OCI-M1 (cell line): Measurements from ENCODE around the gene KCNIP4.
A peak's percentile ranks its signal among the peaks of the same experiment; 100 is the strongest.
"Not testable (repeated sequence)": the region's sequence is repeated elsewhere in the genome, so short reads cannot be mapped to it uniquely, and the experiment has no call there.

Experiments used
- DNase-seq: peaks from one replicate; lab custom pipeline; 2025; lab: John Stamatoyannopoulos, UW

The KCNIP4 gene

DNA sequence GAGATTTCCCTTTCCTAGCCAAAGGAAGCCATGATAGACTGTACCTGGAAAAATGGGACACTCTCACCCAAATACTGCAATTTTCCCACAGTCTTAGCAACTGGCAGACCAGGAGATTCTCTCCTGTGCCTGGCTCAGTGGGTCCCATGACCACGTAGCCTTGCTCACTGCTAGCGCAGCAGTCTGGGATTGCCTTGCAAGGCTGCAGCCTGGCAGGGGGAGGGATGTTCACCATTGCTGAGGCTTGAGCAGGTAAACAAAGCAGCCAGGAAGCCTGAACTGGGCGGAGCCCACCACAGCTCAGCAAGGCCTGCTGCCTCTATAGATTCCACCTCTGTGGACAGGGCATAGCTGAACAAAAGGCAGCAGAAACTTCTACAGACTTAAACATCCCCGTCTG, 596.2 kb downstream of the KCNIP4 start:
- DNase-seq = not testable (repeated sequence)

DNA sequence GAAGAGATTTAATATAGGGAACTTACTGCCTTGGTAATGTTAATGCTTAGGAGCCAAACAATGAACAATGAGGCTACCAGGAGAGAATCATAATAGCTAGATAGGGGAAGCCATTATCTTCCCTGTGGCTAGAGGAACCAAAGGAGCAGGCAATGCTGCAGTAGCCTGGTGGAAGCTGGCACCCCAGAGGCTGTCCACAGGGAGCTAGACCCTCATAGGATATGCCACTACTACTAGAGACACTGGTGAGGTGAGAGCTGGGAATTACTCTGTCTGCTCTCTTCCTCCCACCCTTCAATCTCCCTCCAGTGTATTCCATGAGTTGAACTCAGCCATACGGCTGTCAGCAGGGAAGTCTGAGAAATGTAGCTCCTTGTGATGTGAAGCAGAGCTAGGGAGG, 601.4 kb downstream of the KCNIP4 start:
- no peak for DNase-seq

DNA sequence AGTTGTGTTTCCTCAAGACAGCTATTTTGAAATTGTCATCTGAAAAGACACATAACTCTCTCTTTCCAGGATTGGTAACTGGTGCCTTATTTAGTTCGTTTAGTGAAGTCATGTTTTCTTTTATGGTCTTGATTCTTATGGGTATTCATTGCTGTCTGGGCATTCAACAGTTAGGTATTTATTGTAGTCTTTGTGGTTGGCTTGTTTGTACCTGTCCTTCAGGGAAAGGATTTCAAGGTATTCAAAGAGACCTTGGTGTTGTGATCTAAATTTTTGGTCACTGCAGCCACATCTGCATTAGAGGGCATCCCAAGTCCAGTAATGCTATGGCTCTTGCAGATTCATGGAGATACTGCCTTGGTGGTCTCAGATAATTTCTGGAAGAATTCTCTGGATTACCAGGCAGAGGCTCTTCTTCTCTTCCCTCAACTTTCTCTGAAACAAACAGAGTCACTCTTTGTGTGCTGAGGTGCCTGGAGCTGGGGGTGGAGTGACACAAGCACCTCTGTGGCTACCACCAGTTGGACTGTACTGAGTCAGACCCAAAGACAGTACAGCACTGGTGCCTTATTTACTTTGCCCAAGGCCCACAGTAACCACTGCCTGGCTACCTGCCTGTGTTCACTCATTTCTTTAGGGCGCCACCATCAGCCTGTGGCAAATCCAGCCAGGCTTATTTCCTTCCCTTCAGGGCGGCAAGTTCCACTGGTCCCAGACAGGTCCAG, 620.4 kb downstream of the KCNIP4 start:
- DNase-seq = no peak

DNA sequence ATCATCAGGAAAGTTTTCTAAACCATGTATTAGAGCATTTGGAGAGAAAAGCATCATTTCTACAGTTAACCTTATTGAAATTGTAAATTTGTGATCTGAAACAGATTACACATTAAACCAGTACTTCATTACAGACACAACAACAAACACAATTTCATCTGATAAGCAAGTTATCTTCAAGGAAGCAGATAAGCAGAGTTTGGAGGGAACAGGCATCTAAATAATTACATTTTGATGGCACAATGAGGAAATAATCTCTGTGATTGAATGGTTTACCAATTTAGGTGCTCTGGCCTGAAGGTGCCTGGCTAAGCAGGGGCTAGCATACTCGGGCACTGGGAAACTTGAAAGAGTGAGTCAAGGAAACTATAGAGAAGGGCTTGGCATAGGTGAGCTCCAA, 628.5 kb downstream of the KCNIP4 start:
- DNase-seq = no peak

DNA sequence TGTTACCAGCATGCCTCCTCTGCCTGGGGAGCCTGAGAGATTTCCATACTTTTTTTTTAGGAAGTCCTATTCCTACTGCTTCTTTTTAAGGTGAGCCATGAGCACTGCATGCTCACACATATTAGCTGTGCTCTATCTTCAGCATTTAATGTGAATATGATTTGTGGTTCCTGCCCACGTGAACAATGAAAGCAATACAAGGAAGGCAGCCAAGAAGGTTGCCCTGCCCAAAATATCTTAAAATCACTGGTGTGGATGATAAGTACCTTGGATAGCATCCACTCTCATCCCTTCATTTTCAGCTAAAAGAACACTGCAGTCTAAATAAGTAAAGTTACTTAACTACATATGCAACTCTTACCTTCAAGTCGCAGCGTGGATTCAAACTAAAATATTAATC, 640.9 kb downstream of the KCNIP4 start:
- no peak for DNase-seq

DNA sequence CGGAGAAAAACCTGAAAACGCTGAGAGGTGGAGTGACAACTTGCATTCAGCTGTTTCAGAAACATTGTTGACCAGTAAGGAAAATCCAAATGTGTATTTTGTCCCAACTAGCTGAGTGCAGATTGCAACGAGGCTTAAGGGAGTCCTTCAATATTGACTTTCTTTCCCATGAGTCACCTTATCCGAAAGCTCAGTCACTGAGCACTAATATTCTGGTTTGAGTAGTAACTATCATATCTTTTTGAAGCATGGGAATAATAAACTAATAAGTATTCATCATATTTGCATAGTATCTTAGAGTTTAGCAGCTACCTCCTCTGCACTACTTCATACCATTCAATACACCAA, 644.1 kb downstream of the KCNIP4 start:
- no peak for DNase-seq

DNA sequence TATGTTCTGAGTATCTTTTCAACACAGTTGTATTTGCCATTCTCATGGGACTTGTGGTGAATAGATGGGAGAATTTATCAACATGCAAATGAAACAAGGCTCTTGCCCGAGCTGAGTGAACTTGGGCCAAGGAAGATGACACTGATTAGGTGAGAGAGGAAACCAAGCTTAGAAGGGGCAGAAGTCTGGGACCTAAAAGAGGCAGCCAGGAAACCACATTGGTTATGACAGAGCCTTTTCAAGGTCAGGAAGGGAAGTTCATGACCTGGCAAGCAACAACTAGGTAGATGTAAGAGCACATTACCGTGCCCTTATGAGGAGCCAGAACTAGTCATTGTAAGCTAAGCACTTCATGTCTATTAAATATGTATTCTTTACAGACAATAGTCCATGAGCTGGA, 658.0 kb downstream of the KCNIP4 start:
- no peak for DNase-seq

DNA sequence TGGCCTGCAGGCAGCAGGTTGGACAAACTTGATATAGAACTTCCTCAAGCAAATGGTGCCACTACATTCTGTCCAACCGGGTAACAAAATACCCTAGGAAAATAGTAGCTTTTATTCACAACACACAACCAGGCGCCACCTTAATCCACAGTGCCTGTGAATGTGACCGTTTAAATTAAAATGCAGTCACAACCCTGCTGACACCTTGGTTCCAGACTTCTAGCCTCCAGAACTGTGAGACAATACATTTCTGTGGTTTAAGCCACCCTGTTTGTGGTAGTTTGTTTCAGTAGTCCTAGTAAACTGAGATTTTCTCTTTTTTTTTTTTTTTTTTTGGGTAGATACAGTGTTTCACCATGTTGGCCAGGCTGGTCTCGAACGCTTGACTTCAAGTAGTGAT, 672.5 kb downstream of the KCNIP4 start:
- no peak for DNase-seq

DNA sequence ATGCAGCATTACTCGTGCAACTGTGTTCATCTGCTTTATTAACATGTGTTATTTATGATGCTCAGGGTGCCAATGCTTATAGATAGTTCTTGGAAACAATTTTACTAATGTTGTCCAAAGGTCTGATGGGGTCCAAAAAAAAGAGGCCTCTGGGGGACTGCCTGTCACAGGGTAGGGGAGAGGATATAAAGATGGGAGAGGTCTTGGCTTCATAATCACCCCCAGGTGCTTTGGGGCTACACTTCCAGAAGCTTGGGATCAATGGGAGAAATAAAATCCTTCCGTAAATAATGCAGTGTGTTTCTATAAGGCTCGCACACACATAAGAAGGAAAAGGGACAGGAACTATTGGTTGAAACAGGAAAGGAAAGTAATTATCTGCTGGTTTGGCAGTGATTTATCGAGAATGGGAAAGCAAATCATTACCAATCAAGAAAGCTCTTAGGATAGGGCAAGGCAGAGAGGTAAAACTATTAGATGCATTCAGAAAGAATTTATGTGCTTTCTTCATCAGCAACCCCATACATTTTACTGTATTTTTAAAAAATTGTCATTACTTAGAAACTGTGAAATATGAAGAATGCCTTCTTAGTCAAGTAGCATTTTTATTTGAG, 677.0 kb downstream of the KCNIP4 start:
- DNase-seq = no peak

DNA sequence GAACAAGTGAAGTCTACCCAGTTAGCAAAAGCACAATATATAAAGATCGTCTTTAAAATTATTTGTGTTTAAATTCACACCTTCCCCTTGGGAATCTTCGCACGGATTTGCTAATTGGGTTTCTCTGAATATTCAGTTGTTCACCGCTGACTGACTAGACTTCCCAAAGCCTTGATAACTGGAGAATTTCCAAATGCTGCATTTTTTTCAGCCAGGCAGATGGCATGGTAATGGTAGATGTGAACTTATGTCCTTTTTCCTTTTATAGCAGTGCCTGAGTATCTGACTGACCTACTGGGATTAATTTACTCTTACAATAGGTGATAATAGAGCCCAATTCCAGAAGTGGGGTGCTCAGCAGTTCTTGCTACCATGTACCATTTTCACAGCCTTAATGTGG, 700.2 kb downstream of the KCNIP4 start:
- DNase-seq = no peak

DNA sequence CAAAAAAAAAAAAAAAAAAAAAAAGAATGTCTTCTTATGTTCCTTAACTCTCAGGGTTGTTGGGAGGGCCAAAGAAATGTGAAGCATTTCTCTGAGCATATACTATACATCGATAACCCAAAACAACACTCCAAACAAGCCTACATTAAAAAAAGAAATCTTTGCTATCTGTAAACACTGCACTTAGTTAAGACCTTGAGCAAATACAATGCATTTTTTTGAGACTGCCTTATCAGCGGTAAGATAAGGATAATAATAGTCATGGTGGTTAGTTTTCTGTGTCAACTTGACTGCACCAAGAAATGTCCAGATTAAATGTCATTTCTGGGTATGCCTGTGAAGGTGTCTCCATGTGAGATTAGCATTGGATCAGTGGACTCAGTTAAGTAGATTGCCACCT, 706.4 kb downstream of the KCNIP4 start:
- no peak for DNase-seq

DNA sequence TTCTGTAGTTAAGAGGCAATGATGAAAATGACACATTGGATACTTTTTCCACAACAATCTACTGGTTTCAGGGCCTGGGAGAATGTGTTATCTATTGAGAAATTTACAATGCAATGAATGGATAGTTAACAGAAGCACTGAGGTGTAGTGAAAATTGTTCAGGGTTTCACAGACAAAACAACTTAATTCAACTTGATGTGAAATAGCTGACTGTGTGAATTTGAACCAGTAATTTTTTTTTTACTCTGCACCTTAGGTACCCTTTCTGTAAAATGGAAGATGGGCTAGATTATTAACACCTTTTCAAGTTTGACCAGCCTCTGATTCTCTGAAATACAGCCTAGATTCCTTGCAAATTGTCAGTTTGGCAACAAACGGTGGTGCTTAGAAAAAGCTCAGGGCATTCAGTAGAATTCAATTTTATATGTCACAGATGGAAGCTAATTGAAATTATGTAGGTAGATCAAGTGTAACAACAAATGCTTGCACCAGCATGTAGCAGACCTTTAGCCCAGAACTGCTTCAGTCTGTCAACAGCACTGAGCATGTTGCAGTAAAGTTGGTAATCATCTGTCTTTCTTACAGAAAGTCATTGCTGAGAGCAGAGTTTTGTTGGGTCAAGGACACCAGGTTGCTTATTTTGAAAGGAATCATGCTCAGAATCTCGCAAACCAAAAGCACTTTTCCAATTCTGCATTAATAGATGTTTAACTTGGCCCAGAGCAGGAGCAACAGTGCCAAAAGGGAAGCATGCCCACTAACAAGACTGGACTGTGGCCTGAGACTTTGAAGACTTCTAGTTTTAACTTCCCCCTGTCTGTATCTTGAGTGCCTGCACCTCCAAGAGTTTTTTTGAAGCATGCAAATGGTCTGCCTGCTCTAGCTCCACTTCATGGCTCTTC, 721.7 kb downstream of the KCNIP4 start:
- DNase-seq = no peak

DNA sequence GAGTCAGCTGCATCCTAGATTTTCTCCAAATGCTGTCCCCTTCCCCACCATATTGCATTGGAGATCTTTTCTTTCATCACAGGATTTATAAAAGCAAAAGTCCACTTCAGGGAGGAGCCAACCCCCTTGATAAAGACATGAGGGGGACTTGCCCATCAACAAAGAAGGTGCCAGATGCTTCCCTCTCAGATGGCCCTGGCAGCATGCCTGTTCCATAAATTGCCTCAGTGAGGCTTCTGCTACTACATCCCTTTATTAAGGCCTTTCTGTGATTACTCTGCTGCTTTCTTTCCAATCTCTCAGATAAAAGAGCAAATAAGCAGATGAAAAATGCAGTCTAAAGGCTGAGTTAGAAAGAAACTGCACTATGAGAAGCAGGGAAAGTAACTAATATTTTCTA, 736.7 kb downstream of the KCNIP4 start:
- no peak for DNase-seq

DNA sequence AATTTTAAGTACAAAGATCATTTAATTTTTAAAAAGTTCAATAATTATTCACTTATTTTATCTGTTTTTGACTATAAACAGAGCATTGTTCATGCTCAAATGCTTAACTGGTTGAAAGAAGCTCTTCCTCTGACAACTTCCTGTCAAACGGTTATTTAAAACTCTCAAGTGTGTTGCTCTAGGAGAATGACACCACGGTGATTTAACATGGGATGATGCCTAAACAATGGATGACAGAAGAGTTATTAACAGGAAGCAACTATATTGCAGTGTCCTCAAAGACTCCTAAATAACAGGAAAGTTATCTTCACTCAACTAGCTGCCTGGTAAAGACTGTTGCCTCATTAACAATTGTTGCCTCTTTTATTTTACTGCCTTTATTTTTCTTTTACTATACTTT, 738.7 kb downstream of the KCNIP4 start:
- no peak for DNase-seq

DNA sequence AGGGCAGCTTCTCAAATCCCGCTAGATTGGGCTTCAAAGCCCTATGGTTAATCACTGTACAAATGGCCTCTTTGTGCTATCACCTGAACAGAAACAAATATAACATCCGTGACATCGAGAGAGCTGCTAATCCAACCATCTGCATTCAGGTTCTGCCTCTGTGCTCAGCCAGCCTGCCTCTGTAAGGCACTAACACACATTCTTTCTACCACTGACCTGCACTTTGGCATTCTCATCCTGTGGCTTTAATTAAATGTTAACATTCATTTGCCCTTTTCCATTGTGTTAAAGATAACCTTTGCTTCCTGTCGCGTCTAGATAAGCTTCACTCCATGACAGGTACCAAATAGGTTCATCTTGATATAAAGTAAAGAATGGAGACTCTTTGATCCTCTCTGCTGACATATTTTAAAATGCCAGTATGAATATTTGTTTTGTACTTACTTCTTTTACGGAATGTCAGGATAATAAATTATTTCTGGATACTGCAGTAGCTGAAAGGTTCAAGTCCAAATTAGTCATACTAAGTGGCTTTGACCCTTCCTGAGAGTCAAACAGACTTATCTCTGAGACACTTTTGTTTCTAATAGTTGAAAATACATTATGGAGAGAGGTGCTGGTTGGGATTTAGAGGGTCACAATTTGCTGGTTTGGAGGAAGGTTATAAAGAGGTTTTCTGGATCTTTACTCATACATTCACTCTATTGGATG, 742.6 kb downstream of the KCNIP4 start:
- DNase-seq = no peak

DNA sequence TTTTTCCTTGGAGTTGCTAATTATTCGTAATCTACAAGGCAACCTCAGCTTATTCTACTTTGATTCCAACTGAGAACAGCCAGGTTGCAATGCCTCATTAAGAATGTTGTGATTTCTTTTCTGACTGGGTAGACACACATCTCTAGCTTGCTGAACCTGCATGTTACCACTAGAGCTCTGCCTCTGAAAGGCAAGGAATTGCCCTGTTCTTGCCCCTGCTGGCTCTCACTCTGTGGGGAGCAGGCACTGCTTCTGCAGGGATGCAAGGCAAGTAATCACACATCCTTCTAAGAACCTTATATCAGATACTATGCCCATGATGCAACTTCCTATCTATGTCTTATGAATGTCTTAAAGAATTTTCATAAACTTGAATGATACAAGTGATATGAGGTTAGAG, 745.2 kb downstream of the KCNIP4 start:
- DNase-seq = no peak

DNA sequence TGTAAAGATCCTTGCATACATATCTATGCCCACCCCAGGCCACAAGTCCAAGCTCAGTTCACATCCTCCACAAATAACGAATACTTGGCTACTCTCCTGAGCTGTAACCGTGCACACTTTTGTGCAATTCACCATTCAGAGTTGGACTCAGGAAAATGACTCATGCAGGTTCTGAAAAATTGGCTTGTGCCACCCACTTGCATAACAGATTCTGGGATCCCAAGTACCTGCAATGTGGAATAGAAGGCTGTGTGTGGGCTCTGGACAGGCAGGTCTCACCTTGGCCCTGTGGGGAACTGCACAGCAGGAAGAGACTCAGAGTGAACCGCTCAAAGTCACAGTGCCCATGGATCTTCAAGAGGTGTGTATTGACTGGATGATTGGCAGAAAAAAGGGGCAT, 745.6 kb downstream of the KCNIP4 start:
- DNase-seq = no peak

DNA sequence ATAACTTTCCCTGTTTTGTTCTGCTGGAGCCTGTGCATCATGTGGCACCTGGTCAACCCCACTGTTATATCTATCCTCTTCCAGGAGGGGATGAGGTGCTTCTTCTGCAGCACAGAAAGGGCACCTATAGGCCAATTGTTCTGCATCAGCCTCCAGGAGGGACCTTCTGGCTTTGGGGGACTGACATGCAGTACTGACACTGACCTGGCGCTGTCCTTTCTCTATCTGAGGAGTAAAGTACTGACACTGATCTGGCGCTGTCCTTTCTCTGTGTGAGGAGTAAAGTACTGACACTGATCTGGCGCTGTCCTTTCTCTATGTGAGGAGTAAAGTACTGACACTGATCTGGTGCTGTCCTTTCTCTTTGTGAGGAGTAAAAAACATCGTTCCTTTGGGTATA, 749.9 kb downstream of the KCNIP4 start:
- DNase-seq = no peak

DNA sequence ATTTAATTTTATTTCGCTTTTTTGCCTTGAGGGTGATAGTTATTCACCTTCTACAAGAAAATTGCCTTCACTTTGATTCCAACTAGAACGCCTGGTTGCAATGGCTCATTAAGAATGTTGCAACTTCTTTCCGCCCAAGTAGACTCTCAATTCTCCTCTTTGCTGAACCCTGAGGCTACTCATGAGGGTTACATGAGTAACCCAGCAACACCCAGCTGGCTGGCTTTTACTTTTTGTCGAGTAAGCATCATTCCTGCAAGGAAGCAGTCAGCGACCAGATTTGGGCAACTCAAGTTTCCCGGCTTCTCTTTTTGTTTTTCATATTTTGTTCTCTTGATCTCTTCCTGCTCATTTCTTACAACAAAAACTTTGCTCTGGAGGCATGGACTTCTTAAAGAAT, 752.9 kb downstream of the KCNIP4 start:
- no peak for DNase-seq

DNA sequence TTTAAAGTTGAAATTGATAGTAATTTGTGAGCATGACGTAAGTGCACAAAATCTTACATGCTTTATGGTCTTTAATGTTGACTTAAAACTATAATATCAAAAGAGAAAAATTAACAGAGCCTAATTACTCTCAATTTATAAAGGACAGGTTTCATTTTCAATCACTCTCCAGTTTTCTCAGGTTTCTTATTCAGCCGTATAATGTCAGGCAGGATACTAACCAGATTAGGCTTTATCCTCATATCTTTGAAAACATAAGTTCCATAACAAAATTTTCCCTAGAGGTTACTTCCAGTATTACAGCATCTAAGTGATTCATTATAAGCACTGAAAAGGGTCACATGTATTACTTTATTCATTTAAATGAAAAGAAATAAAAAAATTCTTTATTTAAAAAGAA, 756.2 kb downstream of the KCNIP4 start:
- peak; percentile 12 for DNase-seq

DNA sequence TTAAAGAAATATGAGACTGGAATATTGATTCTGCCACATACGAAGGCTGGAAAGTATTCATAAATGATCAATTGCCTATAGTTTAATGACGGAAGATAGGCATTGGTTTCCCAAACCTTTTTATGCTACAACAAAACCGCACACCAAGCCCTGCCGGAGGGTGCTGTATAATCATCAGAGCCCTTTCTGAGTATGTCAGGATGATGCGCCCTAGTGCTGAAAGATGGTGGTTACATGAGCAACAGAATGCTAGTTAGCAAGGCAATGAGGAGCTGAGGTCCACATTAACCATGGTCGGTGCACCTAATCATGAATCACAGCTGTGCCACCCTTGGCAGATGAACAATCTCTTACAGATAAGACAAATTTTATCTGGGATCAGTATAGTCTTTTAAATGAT, 757.3 kb downstream of the KCNIP4 start:
- no peak for DNase-seq

DNA sequence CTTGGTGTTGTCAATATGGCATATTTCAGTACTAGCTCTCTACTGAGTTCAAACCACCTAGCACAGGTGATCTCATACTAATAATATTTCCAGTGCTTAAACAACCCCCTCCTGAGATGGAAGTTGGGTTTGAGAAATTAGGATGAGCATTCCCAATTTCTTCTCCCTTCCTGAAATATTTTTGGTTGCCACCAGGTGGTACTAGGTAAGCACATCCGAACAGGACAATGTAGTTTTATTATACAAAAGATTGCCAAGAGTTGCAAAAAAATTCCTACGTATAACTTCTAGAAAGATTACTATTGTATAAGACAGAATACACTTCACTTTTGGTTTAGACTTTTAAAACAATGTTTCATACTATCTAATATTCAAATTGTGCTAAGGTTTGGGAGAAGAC, 763.8 kb downstream of the KCNIP4 start:
- DNase-seq = no peak

DNA sequence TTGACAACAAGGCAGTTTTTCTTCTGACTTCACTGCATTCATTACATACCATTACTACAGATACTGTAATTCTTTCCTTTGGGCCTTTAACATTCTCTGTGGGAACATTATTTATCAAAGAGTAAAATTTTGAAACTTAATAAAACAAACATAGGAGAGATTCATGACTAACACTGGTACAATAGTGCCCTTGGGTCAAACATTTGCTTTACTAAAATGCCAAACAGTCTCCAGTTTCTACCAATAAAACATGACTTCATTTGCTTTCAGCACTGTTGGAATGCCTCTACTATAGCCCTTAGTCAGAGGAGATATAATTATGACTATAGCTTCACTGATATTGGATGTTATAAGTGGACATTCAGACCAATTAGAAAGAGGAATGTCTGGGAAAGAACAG, 766.9 kb downstream of the KCNIP4 start:
- no peak for DNase-seq
